Colonic mucosa (tissue), 4 donors: ENCODE data around the gene MYLK. TPM values are rescaled to one million over a fixed set of nuclear protein-coding genes. Genes with fewer than 3 reads are reported as not detected.

Experiments
- DNase-seq: peaks from one replicate; pipeline ENCODE4 v3.0.0-alpha.2; 2020
- H3K27ac ChIP-seq: fragments of 200-600 bp; one replicate; pipeline ENCODE4 v1.8.0; 2021
- H3K27me3 ChIP-seq: fragments of 200-600 bp; one replicate; pipeline ENCODE4 v1.8.0; 2021
- H3K36me3 ChIP-seq: fragments of 200-600 bp; one replicate; pipeline ENCODE4 v1.8.0; 2021
- H3K4me1 ChIP-seq: fragments of 200-600 bp; one replicate; pipeline ENCODE4 v1.8.0; 2021; ENCODE audit warnings: mild to moderate bottlenecking
- H3K4me3 ChIP-seq: fragments of 200-600 bp; one replicate; pipeline ENCODE4 v1.8.0; 2021
- H3K9ac ChIP-seq, 2 donors: one replicate each; pipeline ENCODE4 v1.7.0; 2013; ENCODE audit warnings: control low read depth in 2 of 2, low read depth in 2 of 2, low read length in 2 of 2
- H3K9me3 ChIP-seq: fragments of 200-600 bp; one replicate; pipeline ENCODE4 v1.8.0; 2021
- intact Hi-C: fragments of 100-400 bp; cut with DNase I; formaldehyde crosslinking; loops from one replicate; pipeline ENCODE4 v1.14.1; 2022
- total RNA-seq, 2 donors: library from RNA; stranded (reverse); fragmentation: NEBNext Ultra II Directional in 1 of 2; extraction: Animal tissue kit (Norgen Biotek cat#: 25700) in 1 of 2; gene quantifications; one replicate each; pipeline ENCODE4 v1.2.1, GENCODE V29; 2021
- TF ChIP-seq, protein P1 (sequence below): fragments of 200-600 bp; IDR thresholded peaks from one replicate; pipeline ENCODE4 v1.8.0; 2022; ENCODE audit warnings: antibody characterized with exemption, mild to moderate bottlenecking
- donor health status: healthy.
- donor health status: DM: no; HTN: no; CAD: no.
- donor health status: DM: no; HTN: no; CAD: no.

MYLK gene
- total RNA-seq, 2 donors from 2014 or later = 58.8 to 267 TPM

DNA sequence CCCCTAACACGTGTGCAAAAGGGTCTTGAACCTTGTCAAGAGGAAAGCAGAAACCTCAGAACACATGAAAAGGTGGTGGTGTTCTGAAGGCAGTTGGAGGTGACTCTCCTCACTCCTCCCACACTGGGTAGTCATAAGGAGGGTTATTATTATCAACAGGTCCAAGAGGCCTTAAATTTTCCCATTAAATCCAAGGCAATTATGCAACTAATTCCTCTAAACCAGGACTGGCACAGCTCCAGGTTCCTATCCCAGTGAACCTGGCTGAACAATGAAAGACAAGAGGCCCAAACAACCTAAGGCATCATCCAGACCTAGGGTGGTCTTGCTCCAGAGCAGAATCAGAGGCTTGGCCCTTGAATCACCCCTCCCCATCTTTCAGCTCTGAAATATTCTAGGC is 15.0 kb downstream of the MYLK start:
- Histone ChIP-seq H3K27me3 (no peaks in the 10 kb centered on the region), H3K9me3 (no peaks in the 10 kb centered on the region), H3K4me1 (no peaks in the 10 kb centered on the region), H3K4me3 (no peak overlapping the region), H3K9ac (no peak overlapping the region), H3K27ac (no peak overlapping the region), H3K36me3 (no peaks in the 10 kb centered on the region)
- DNase-seq = no peak
- intact Hi-C loops = no loop called here
- TF ChIP-seq, protein P1, sequence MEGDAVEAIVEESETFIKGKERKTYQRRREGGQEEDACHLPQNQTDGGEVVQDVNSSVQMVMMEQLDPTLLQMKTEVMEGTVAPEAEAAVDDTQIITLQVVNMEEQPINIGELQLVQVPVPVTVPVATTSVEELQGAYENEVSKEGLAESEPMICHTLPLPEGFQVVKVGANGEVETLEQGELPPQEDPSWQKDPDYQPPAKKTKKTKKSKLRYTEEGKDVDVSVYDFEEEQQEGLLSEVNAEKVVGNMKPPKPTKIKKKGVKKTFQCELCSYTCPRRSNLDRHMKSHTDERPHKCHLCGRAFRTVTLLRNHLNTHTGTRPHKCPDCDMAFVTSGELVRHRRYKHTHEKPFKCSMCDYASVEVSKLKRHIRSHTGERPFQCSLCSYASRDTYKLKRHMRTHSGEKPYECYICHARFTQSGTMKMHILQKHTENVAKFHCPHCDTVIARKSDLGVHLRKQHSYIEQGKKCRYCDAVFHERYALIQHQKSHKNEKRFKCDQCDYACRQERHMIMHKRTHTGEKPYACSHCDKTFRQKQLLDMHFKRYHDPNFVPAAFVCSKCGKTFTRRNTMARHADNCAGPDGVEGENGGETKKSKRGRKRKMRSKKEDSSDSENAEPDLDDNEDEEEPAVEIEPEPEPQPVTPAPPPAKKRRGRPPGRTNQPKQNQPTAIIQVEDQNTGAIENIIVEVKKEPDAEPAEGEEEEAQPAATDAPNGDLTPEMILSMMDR = no peak

- TF ChIP-seq, protein P1 = no peak
- H3K4me1 ChIP-seq = no peaks in the 10 kb centered on the region
- no peaks in the 10 kb centered on the region for H3K36me3 ChIP-seq
- no peaks in the 10 kb centered on the region for H3K9me3 ChIP-seq
- H3K9ac ChIP-seq = no peak overlapping the region
- no peaks in the 10 kb centered on the region for H3K27me3 ChIP-seq
- DNase-seq = no peak
- intact Hi-C loops = no loop called here
- H3K27ac ChIP-seq = no peak overlapping the region
- H3K4me3 ChIP-seq = no peak overlapping the region
Observed at GRCh38 chr3:123864706-123865105, 19.4 kb downstream of the MYLK start.

GRCh38 chr3:123862152-123862551 is 22.0 kb downstream of the MYLK start:
- intact Hi-C loops = no loop called here
- Histone ChIP-seq H3K27me3 (no peaks in the 10 kb centered on the region), H3K9ac (no peak overlapping the region), H3K36me3 (no peaks in the 10 kb centered on the region), H3K4me1 (no peaks in the 10 kb centered on the region), H3K27ac (no peak overlapping the region), H3K9me3 (no peaks in the 10 kb centered on the region), H3K4me3 (no peak overlapping the region)
- TF ChIP-seq, protein P1 = no peak
- DNase-seq = no peak

DNA sequence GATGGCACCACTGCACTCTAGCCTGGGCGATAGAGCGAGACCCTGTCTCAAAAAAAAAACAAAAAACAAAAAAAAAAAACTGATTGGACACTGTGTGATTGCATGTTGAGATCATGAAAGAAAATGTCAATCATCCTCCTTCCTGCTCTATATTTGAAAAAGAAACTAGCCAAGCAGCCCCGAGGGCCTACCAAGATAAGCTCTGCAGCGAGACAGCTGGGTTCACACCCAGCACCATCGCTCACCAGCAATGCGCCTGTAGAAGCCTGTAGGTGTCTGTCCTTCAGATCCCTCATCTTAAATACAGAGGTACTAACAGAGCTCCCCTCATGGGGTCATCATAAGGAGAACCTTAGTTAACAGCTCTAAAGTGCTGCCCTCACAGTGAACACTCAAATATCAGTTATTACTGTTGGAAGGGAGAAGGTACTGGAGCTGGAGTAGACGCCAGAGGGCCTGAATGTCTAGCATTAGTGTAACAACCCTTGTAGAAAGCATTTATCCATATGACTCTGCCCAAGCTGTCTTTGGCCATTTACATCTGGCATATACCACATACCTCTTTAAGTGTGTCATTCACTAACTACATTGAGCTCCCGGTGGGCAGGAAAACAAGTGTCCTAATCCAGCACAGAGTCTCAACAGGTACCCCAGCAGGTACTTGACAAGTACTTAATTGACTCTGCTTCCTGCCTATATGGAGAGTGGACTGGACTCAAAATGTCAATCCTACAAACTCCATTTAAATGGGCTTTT is 22.9 kb downstream of the MYLK start:
- intact Hi-C loops = no loop called here
- no peaks in the 10 kb centered on the region for H3K27me3 ChIP-seq
- no peak overlapping the region for H3K9ac ChIP-seq
- H3K4me3 ChIP-seq = no peak overlapping the region
- DNase-seq = no peak
- TF ChIP-seq, protein P1 = no peak
- H3K9me3 ChIP-seq = no peaks in the 10 kb centered on the region
- no peaks in the 10 kb centered on the region for H3K36me3 ChIP-seq
- H3K27ac ChIP-seq = no peak overlapping the region
- no peaks in the 10 kb centered on the region for H3K4me1 ChIP-seq

DNA sequence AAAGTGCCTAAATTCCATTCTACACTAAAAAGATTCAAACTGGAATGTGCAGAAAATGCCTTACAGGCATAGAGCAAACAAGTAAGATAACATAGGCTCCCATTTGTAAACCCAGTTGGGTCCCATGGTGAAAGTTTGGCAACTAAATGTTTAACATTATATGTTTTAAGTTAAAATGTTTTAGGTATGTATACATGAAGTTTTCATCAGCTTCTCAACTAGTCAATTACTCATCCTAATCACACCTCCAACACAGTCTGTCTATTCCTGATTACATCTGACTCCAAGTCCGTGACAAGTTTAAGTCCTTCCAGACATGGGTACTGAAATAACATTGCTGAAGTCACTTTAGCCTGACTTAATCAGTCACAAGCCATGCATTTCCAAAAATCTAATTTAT is 25.0 kb downstream of the MYLK start:
- intact Hi-C loops = no loop called here
- H3K27ac ChIP-seq = no peak overlapping the region
- TF ChIP-seq, protein P1 = no peak

More for the DNA sequence above, 25.0 kb downstream of the MYLK start:
- no peak for DNase-seq
- no peak overlapping the region for H3K9ac ChIP-seq
- no peaks in the 10 kb centered on the region for H3K36me3 ChIP-seq
- H3K4me3 ChIP-seq = no peak overlapping the region
- H3K4me1 ChIP-seq = no peaks in the 10 kb centered on the region
- H3K27me3 ChIP-seq = no peaks in the 10 kb centered on the region
- no peaks in the 10 kb centered on the region for H3K9me3 ChIP-seq
